IPS DF 6.9 (cell line): ENCODE measurements around the gene MYO19.
"Not testable (repeated sequence)": the region's sequence is repeated elsewhere in the genome, so short reads cannot be mapped to it uniquely, and the experiment has no call there.

Source experiments
- DNase-seq: peaks from one replicate; pipeline ENCODE4 v3.0.0-alpha.2; 2013; ENCODE audit warnings: low read depth, low spot score
- H3K27ac ChIP-seq: one replicate; pipeline ENCODE4 v1.5.1; 2013; ENCODE audit warnings: low read length, control low read depth
- H3K27me3 ChIP-seq: 2 replicates; pipeline ENCODE4 v1.6.1; 2013; ENCODE audit warnings: mild to moderate bottlenecking, low read length; ENCODE audit not compliant: control insufficient read depth, insufficient read depth
- H3K36me3 ChIP-seq: 2 replicates; pipeline ENCODE4 v1.6.1; 2013; ENCODE audit warnings: low read length; ENCODE audit not compliant: control insufficient read depth, insufficient read depth
- H3K4me1 ChIP-seq: 2 replicates; pipeline ENCODE4 v1.6.1; 2013; ENCODE audit warnings: low read length; ENCODE audit not compliant: control insufficient read depth, insufficient read depth
- H3K4me3 ChIP-seq: 2 replicates; pipeline ENCODE4 v1.5.1; 2013; ENCODE audit warnings: mild to moderate bottlenecking, low read length
- H3K9me3 ChIP-seq: 2 replicates; pipeline ENCODE4 v1.6.1; 2013; ENCODE audit warnings: low read length, inconsistent platforms; ENCODE audit not compliant: control insufficient read depth, insufficient read depth
- WGBS: extraction: QIAGEN DNeasy Blood & Tissue Kit; methylation state at CpG from one replicate; pipeline ENCODE4 v1.1.7; 2013; ENCODE audit warnings: mixed read lengths, missing lambda C conversion rate; ENCODE audit not compliant: insufficient read length, insufficient coverage; 5-methylcytosine and 5-hydroxymethylcytosine counted together

MYO19 gene

GRCh38 chr17:36463916-36464764, 70.5 kb downstream of the MYO19 start:
- H3K4me3 ChIP-seq = no peak overlapping the region
- H3K27ac ChIP-seq = no peak overlapping the region
- no CpG with 5 or more reads among the region's 54 CpGs for WGBS
- H3K9me3 ChIP-seq = no peaks in the 10 kb centered on the region
- peak; percentile 87 for DNase-seq
- H3K36me3 ChIP-seq = no peaks in the 10 kb centered on the region
- H3K4me1 ChIP-seq = no peaks in the 10 kb centered on the region
- no peaks in the 10 kb centered on the region; the same call in 1 of the 2 replicates for H3K27me3 ChIP-seq

- Histone ChIP-seq H3K4me1 (no peaks in the 10 kb centered on the region), H3K9me3 (no peaks in the 10 kb centered on the region), H3K36me3 (no peaks in the 10 kb centered on the region), H3K27ac (no peak overlapping the region), H3K4me3 (no peak overlapping the region), H3K27me3 (no peaks in the 10 kb centered on the region)
- WGBS = no CpG with 5 or more reads among the region's 10 CpGs
- no peak for DNase-seq
These were observed 73.1 kb downstream of the MYO19 start for GRCh38 chr17:36461330-36462110.

GRCh38 chr17:36460265-36460937, 74.3 kb downstream of the MYO19 start:
- Histone ChIP-seq H3K27me3 (no peaks in the 10 kb centered on the region), H3K4me1 (no peaks in the 10 kb centered on the region), H3K27ac (no peak overlapping the region), H3K4me3 (no peak overlapping the region), H3K36me3 (no peaks in the 10 kb centered on the region), H3K9me3 (no peaks in the 10 kb centered on the region)
- WGBS = 100% methylated on average over 2 of the region's 5 CpGs
- DNase-seq = no peak

GRCh38 chr17:36459601-36460000, 75.1 kb downstream of the MYO19 start:
- Histone ChIP-seq H3K4me3 (no peak overlapping the region), H3K27me3 (no peaks in the 10 kb centered on the region), H3K27ac (no peak overlapping the region), H3K9me3 (no peaks in the 10 kb centered on the region), H3K36me3 (no peaks in the 10 kb centered on the region), H3K4me1 (no peaks in the 10 kb centered on the region)
- no CpG with 5 or more reads among the region's 7 CpGs for WGBS
- no peak for DNase-seq

GRCh38 chr17:36459045-36459444, 75.6 kb downstream of the MYO19 start:
- WGBS = no CpG with 5 or more reads among the region's 5 CpGs
- no peak overlapping the region for H3K27ac ChIP-seq

DNA sequence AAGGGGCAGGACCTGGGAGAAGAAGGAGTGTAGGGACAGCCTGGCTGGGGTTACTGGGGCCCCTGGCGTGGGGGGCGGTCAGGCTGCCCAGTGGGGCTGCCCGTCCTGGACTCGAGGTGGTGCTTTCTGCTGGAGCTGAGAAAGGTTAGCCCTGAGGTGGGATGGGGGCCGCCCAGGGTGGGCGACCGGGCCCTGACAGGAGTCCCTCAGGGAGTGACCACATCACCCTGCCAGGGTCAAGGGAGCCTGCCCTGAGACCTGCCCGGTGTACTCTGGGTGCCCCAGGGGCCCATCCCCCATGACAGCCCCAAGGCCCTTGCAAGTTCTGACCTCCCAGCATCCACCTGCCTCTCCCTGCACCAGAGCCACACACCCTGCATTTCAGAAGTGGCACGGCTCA, 77.0 kb downstream of the MYO19 start:
- H3K4me1 ChIP-seq, DNase-seq, H3K4me3 ChIP-seq, H3K36me3 ChIP-seq, H3K27me3 ChIP-seq, H3K9me3 ChIP-seq, H3K27ac ChIP-seq: not testable (repeated sequence)
- WGBS = no CpG with 5 or more reads among the region's 9 CpGs

More at GRCh38 chr17:36459045-36459444, 75.6 kb downstream of the MYO19 start:
- no peaks in the 10 kb centered on the region for H3K9me3 ChIP-seq
- no peaks in the 10 kb centered on the region for H3K27me3 ChIP-seq
- no peak for DNase-seq
- H3K36me3 ChIP-seq = no peaks in the 10 kb centered on the region
- no peak overlapping the region for H3K4me3 ChIP-seq
- no peaks in the 10 kb centered on the region for H3K4me1 ChIP-seq

DNA sequence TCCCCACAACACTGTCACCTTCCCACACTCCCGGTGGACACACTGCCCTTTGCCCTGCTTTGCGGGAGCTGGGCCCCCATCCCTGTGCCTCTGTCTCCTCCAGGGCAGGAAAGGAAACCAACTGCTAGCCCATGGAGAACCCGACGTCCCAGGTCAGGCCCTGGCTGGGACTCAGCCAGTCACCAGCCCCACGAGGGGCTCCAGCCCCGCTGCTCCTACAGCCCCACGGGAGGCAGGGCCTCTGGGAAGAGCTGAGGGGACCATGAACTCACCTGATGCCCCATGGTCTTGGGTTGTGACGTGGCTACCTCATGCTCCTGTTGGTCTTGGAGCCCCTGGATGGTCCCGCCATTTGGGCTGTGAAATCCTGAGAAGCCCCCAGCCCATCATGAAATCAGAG, 81.8 kb downstream of the MYO19 start:
- no CpG with 5 or more reads among the region's 9 CpGs for WGBS
- not testable (repeated sequence) for H3K27ac ChIP-seq, H3K27me3 ChIP-seq, H3K4me1 ChIP-seq, H3K36me3 ChIP-seq, DNase-seq, H3K4me3 ChIP-seq, H3K9me3 ChIP-seq

DNA sequence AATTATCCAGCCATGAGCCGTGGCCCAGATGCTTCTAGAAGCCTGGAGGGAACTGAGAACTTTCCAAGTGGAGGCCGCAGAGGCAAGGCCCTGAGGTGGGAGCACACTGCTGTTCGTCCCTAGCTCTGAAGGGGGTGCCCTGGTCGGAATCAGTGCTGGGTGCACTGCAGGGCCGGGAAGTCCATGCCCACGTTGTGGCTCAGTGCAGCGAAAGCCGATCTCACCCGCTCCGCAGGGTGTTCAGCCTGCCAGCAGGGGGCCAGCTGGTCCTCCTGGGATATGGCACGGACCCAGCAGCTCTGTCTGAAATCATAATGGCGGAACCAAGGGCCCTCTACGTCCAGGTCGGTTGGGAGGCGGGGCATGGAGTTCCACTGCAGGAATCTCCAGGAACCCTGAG, 84.7 kb downstream of the MYO19 start:
- H3K4me3 ChIP-seq, H3K4me1 ChIP-seq, DNase-seq, H3K27me3 ChIP-seq, H3K9me3 ChIP-seq, H3K36me3 ChIP-seq, H3K27ac ChIP-seq: not testable (repeated sequence)
- WGBS = no CpG with 5 or more reads among the region's 15 CpGs
